ENCODE results near the gene NAALADL1. TPM values are rescaled to one million over a fixed set of nuclear protein-coding genes. Genes with fewer than 3 reads are reported as not detected.

NAALADL1 gene
- total and polyA plus RNA-seq, 9 of the 15 experiments (the other 6 are each of a cell fraction or from before 2014, with no cell fraction given), result 0.06 to 0.72 (median 0.22) TPM; not detected in 4

DNA sequence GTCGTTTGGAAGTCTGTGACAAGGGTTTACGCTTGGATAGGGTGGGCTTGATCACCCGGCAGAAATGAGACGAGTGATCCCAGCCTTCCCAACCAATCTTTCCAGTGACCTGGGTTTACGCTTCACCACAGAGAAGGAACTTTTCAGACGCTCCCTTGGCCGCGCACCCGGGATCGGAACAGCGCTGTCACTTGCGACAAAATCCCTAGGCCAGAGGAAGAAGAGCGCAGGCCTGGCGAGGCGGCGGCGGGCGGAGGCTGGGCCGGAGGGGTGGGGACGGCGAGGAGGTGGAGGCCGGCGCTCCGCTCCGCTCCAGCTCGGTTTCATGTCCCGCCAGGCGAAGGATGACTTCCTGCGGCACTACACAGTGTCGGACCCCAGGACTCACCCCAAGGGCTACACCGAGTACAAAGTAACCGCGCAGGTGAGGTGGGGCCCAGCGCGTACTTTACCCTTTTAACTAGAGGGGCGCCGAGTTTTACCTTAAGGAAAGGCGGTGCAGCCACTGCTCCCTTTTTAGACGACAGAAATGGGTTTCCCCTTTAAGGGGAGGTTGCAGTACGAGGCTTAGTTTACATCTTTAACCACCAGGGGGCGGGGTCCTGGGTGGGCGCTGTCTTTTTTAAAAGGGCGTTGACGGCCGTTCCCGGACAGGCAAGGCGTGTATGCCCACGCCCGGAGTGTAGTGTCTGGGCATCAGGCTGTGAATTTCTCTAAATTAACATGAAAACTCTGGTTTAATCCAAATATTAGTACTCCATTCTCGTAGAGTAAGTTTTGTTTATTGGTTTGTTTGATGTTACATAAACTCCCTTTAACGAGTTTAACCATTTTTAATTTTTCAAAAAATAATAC, 30.9 kb downstream of the NAALADL1 start, which contains the start of gene SNX15 (continued):
- TF ChIP-seq, protein P1, sequence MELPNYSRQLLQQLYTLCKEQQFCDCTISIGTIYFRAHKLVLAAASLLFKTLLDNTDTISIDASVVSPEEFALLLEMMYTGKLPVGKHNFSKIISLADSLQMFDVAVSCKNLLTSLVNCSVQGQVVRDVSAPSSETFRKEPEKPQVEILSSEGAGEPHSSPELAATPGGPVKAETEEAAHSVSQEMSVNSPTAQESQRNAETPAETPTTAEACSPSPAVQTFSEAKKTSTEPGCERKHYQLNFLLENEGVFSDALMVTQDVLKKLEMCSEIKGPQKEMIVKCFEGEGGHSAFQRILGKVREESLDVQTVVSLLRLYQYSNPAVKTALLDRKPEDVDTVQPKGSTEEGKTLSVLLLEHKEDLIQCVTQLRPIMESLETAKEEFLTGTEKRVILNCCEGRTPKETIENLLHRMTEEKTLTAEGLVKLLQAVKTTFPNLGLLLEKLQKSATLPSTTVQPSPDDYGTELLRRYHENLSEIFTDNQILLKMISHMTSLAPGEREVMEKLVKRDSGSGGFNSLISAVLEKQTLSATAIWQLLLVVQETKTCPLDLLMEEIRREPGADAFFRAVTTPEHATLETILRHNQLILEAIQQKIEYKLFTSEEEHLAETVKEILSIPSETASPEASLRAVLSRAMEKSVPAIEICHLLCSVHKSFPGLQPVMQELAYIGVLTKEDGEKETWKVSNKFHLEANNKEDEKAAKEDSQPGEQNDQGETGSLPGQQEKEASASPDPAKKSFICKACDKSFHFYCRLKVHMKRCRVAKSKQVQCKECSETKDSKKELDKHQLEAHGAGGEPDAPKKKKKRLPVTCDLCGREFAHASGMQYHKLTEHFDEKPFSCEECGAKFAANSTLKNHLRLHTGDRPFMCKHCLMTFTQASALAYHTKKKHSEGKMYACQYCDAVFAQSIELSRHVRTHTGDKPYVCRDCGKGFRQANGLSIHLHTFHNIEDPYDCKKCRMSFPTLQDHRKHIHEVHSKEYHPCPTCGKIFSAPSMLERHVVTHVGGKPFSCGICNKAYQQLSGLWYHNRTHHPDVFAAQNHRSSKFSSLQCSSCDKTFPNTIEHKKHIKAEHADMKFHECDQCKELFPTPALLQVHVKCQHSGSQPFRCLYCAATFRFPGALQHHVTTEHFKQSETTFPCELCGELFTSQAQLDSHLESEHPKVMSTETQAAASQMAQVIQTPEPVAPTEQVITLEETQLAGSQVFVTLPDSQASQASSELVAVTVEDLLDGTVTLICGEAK (IDR thresholded peaks at IDR 0.05), result no peak; the same call in 1 of the 2 replicates
- TF ChIP-seq, protein P1 (CRISPR knock-in tag; IDR thresholded peaks at IDR 0.05), result no peak
- TF ChIP-seq CHD1 (IDR thresholded peaks at IDR 0.05; ENCODE audit: low read length), result no peak
- no peak for TF ChIP-seq ETV1 (tag; conservative IDR thresholded peaks at IDR 0.05; ENCODE audit: low read depth)
- TF ChIP-seq VEZF1 (CRISPR knock-in tag; IDR thresholded peaks at IDR 0.05), result peak; percentile 83
- peak; percentile 81 for TF ChIP-seq ZNF431 (CRISPR knock-in tag; IDR thresholded peaks at IDR 0.05)
- TF ChIP-seq ZNF143 (CRISPR knock-in tag; IDR thresholded peaks at IDR 0.05), result peak; percentile 25; the same call in 1 of the 2 replicates
- no peak for TF ChIP-seq HMG20A (CRISPR knock-in tag; conservative IDR thresholded peaks at IDR 0.05)
- peak; percentile 77 for TF ChIP-seq PKNOX1 (IDR thresholded peaks at IDR 0.05)
- no peak for TF ChIP-seq U2AF2 (optimal IDR thresholded peaks at IDR 0.05; ENCODE audit: low read depth, low read length)
- TF ChIP-seq ZSCAN32 (CRISPR knock-in tag; IDR thresholded peaks at IDR 0.05), result no peak
- no peak for TF ChIP-seq PTBP1 (IDR thresholded peaks at IDR 0.05; ENCODE audit: low read depth, low read length)
- no peak; a peak in 1 of 4 replicates for TF ChIP-seq TBL1XR1 (IDR thresholded peaks at IDR 0.05; ENCODE audit: low read length in 2 of 2)
- no peak for TF ChIP-seq STAT5B (CRISPR knock-in tag; IDR thresholded peaks at IDR 0.05)
- TF ChIP-seq PHTF2 (CRISPR knock-in tag; IDR thresholded peaks at IDR 0.05), result no peak
- TF ChIP-seq PHB (CRISPR knock-in tag; IDR thresholded peaks at IDR 0.05), result no peak
- TF ChIP-seq SNRNP70 (optimal IDR thresholded peaks at IDR 0.05; ENCODE audit: low read depth, low read length), result no peak
- peak; percentile 81 for TF ChIP-seq SUPT5H (IDR thresholded peaks at IDR 0.05)

Data from K562 (cell line).